B cell (primary cell): ENCODE data around the gene CST7.

Experiments
- EZH2 ChIP-seq: IDR thresholded peaks from 2 replicates; pipeline ENCODE4 v1.6.1; 2012; ENCODE audit warnings: borderline replicate concordance, low read depth, mild to moderate bottlenecking, moderate library complexity, low read length; ENCODE audit not compliant: insufficient read depth, poor library complexity, severe bottlenecking
- TF ChIP-seq, protein P1 (sequence below): fragments of 200-600 bp; IDR thresholded peaks from one replicate; pipeline ENCODE4 v1.8.0; 2022; ENCODE audit warnings: antibody characterized with exemption, mild to moderate bottlenecking

GRCh38 chr20:24953621-24954133 is 4.6 kb downstream of the CST7 start:
- TF ChIP-seq, protein P1, sequence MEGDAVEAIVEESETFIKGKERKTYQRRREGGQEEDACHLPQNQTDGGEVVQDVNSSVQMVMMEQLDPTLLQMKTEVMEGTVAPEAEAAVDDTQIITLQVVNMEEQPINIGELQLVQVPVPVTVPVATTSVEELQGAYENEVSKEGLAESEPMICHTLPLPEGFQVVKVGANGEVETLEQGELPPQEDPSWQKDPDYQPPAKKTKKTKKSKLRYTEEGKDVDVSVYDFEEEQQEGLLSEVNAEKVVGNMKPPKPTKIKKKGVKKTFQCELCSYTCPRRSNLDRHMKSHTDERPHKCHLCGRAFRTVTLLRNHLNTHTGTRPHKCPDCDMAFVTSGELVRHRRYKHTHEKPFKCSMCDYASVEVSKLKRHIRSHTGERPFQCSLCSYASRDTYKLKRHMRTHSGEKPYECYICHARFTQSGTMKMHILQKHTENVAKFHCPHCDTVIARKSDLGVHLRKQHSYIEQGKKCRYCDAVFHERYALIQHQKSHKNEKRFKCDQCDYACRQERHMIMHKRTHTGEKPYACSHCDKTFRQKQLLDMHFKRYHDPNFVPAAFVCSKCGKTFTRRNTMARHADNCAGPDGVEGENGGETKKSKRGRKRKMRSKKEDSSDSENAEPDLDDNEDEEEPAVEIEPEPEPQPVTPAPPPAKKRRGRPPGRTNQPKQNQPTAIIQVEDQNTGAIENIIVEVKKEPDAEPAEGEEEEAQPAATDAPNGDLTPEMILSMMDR: no peak
- no peak for TF ChIP-seq EZH2
